ENCODE data around the gene TNS3. TPM values are rescaled to one million over a fixed set of nuclear protein-coding genes. Genes with fewer than 3 reads are reported as not detected.

TNS3 gene
- total RNA-seq, 1 donor from 2014 or later = 92.9 TPM

DNA sequence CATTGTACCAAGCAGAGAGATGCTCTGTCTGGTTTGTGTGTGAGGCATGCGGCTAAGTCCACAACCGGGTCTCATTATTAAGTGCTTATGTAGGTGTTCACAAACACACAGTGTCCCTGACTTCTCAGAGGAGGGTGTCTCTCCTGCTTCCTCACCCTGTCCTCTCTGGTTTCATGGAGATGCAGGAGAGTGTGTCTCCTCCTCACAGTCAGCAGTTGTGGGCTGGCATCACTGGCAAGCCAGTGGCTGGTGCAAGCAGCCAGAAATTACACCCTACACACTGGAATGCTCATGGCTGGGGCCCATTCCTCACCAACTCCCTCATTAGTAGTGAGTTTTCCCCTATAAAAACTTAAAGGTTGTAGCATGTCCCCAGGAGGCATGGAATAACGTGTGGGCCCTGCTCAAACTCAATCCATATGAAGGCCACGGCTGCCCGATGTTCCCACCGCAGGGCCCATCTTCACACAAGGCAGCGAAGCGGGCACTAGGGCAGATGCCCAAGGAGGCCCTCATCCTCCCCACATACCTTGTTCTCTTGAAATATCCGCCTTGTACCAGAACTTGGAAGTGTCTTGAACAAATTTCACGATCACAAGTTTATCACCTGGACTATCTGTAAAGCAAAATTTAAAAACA lies 280.1 kb downstream of the TNS3 start:
- no peak for TF ChIP-seq EZH2 (IDR thresholded peaks at IDR 0.05; ENCODE audit: insufficient read depth, low read length)
- TF ChIP-seq, protein P1, sequence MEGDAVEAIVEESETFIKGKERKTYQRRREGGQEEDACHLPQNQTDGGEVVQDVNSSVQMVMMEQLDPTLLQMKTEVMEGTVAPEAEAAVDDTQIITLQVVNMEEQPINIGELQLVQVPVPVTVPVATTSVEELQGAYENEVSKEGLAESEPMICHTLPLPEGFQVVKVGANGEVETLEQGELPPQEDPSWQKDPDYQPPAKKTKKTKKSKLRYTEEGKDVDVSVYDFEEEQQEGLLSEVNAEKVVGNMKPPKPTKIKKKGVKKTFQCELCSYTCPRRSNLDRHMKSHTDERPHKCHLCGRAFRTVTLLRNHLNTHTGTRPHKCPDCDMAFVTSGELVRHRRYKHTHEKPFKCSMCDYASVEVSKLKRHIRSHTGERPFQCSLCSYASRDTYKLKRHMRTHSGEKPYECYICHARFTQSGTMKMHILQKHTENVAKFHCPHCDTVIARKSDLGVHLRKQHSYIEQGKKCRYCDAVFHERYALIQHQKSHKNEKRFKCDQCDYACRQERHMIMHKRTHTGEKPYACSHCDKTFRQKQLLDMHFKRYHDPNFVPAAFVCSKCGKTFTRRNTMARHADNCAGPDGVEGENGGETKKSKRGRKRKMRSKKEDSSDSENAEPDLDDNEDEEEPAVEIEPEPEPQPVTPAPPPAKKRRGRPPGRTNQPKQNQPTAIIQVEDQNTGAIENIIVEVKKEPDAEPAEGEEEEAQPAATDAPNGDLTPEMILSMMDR (IDR thresholded peaks at IDR 0.05; ENCODE audit: insufficient read depth, low read depth, low read length) = no peak
- Histone ChIP-seq H3K36me3 (ENCODE audit: insufficient read depth, low read length) (peaks cover 14% of the 10 kb centered on the region), H3K27me3 (ENCODE audit: insufficient read depth, low read length) (no peaks in the 10 kb centered on the region)

DNA sequence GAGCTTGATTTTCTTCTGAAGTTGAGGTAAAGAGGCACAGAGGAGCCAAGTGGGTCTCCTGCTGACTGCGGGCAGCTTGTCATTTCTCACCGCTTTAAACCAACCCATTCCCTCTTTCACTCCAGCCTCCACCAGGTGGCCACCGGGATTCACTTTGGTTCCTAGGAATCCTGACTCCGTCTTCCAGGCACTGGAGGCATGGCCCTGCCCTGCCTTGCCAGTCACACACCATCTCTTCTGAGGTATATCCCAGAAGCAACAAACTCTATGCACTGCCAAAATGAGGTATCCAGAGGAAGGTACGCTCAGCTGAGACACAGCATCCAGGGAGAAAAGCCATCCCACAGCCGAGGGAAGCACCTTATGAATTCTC lies 280.8 kb downstream of the TNS3 start:
- H3K4me3 Mint-ChIP-seq (ENCODE audit: unreplicated experiment) = no peak overlapping the region
- no peak for DNase-seq (ENCODE audit: low read depth)

More for the DNA sequence above, 280.1 kb downstream of the TNS3 start:
- H3K4me3 ChIP-seq (ENCODE audit: insufficient read depth, low read depth, low read length) = no peak overlapping the region
- no peak overlapping the region for H3K9ac ChIP-seq (ENCODE audit: low read length)
- H3K9me3 ChIP-seq (ENCODE audit: insufficient read depth, low read depth, low read length) = no peaks in the 10 kb centered on the region
- H3K79me2 ChIP-seq (ENCODE audit: insufficient read depth, low read length) = no peaks in the 10 kb centered on the region
- FAIRE-seq = no peak
- H3K36me3 Mint-ChIP-seq (ENCODE audit: low read depth, unreplicated experiment) = peaks cover 26% of the 10 kb centered on the region
- H3K27ac ChIP-seq (ENCODE audit: low read depth, low read length) = no peak overlapping the region
- peaks cover 11% of the 10 kb centered on the region for H3K4me1 Mint-ChIP-seq (ENCODE audit: low read depth, unreplicated experiment)
- peaks cover 16% of the 10 kb centered on the region for H4K20me1 ChIP-seq (ENCODE audit: insufficient read depth, low read length)
- no peak overlapping the region for H3K4me2 ChIP-seq (ENCODE audit: low read length)
- no peak overlapping the region for H3K4me3 Mint-ChIP-seq (ENCODE audit: unreplicated experiment)
- H3K27me3 Mint-ChIP-seq (ENCODE audit: low read depth, unreplicated experiment) = no peaks in the 10 kb centered on the region
- no peaks in the 10 kb centered on the region for H3K4me1 ChIP-seq (ENCODE audit: insufficient read depth, low read length)
- H3K27ac Mint-ChIP-seq (ENCODE audit: unreplicated experiment) = no peak overlapping the region
- no peaks in the 10 kb centered on the region for H3K9me3 Mint-ChIP-seq (ENCODE audit: unreplicated experiment)
- no peak for DNase-seq (ENCODE audit: low read depth)
- no peak overlapping the region for H2AFZ ChIP-seq (ENCODE audit: low read depth, low read length)

More for the DNA sequence above, 280.8 kb downstream of the TNS3 start:
- no peak for TF ChIP-seq EZH2 (IDR thresholded peaks at IDR 0.05; ENCODE audit: insufficient read depth, low read length)
- TF ChIP-seq, protein P1 (IDR thresholded peaks at IDR 0.05; ENCODE audit: insufficient read depth, low read depth, low read length) = no peak
- Histone ChIP-seq H3K79me2 (ENCODE audit: insufficient read depth, low read length) (no peaks in the 10 kb centered on the region), H3K27ac (ENCODE audit: low read depth, low read length) (no peak overlapping the region), H3K4me1 (ENCODE audit: insufficient read depth, low read length) (no peaks in the 10 kb centered on the region), H3K36me3 (ENCODE audit: insufficient read depth, low read length) (peaks cover 17% of the 10 kb centered on the region), H3K27me3 (ENCODE audit: insufficient read depth, low read length) (no peaks in the 10 kb centered on the region), H3K9me3 (ENCODE audit: insufficient read depth, low read depth, low read length) (no peaks in the 10 kb centered on the region), H4K20me1 (ENCODE audit: insufficient read depth, low read length) (peaks cover 16% of the 10 kb centered on the region), H3K4me3 (ENCODE audit: insufficient read depth, low read depth, low read length) (no peak overlapping the region), H3K4me2 (ENCODE audit: low read length) (no peak overlapping the region), H2AFZ (ENCODE audit: low read depth, low read length) (no peak overlapping the region), H3K9ac (ENCODE audit: low read length) (no peak overlapping the region)
- no peak for FAIRE-seq
- Mint-ChIP-seq H3K4me1 (ENCODE audit: low read depth, unreplicated experiment) (peaks cover 11% of the 10 kb centered on the region), H3K27me3 (ENCODE audit: low read depth, unreplicated experiment) (no peaks in the 10 kb centered on the region), H3K9me3 (ENCODE audit: unreplicated experiment) (no peaks in the 10 kb centered on the region), H3K27ac (ENCODE audit: unreplicated experiment) (peak overlapping the region; percentile 24), H3K36me3 (ENCODE audit: low read depth, unreplicated experiment) (peaks cover 27% of the 10 kb centered on the region)
